A673 (cell line): ENCODE measurements around the gene UTP11. TPM values are rescaled to one million over a fixed set of nuclear protein-coding genes. Genes with fewer than 3 reads are reported as not detected.

ENCODE experiments used
- BruUV-seq: library from RNA; stranded (reverse); fragments of 400-500 nt; replicated peaks from 2 replicates; lab custom pipeline; 2021; lab: Mats Ljungman, UMichigan
- CTCF ChIA-PET: fragments of 300-600 bp; sonication (Branson Sonifier 250); formaldehyde crosslinking; loops from one replicate; lab custom pipeline; 2022; ENCODE audit warnings: antibody characterized with exemption; lab: Charles Lee
- POLR2A ChIA-PET: fragments of 300-600 bp; sonication (Branson Sonifier 250); formaldehyde crosslinking; loops from one replicate; lab custom pipeline; 2022; ENCODE audit warnings: antibody characterized with exemption; ENCODE audit not compliant: low non-redundant PET; lab: Charles Lee
- DNase-seq: peaks from one replicate; pipeline ENCODE4 v3.0.0-alpha.2; 2015; ENCODE audit warnings: low spot score
- H3K27ac ChIP-seq: fragments of 200-600 bp; sonication (generic); 2 replicates; pipeline ENCODE4 v1.5.1; 2016; ENCODE audit warnings: mixed run types, low read depth, mild to moderate bottlenecking, mixed read lengths, antibody characterized with exemption, low read length; ENCODE audit not compliant: poor library complexity, severe bottlenecking
- H3K27me3 ChIP-seq: fragments of 200-600 bp; sonication (generic); replicated peaks from 2 replicates; pipeline ENCODE4 v1.6.1; 2017; ENCODE audit warnings: mixed run types, low read depth, mild to moderate bottlenecking, mixed read lengths, antibody characterized with exemption, low read length; ENCODE audit not compliant: insufficient read depth, poor library complexity
- H3K36me3 ChIP-seq: fragments of 200-600 bp; sonication (generic); 2 replicates; pipeline ENCODE4 v1.6.1; 2016; ENCODE audit warnings: mixed run types, mild to moderate bottlenecking, mixed read lengths, antibody characterized with exemption, low read length; ENCODE audit not compliant: insufficient read depth, poor library complexity, severe bottlenecking
- H3K4me1 ChIP-seq: fragments of 200-600 bp; sonication (generic); 2 replicates; pipeline ENCODE4 v1.6.1; 2017; ENCODE audit warnings: mixed run types, mild to moderate bottlenecking, mixed read lengths, antibody characterized with exemption, low read length; ENCODE audit not compliant: insufficient read depth, poor library complexity, severe bottlenecking
- H3K4me3 ChIP-seq: fragments of 200-600 bp; sonication (generic); 2 replicates; pipeline ENCODE4 v1.5.1; 2016; ENCODE audit warnings: low read depth, mixed run types, mild to moderate bottlenecking, mixed read lengths, low read length; ENCODE audit not compliant: poor library complexity, severe bottlenecking
- H3K9me3 ChIP-seq: fragments of 200-600 bp; sonication (generic); 2 replicates; pipeline ENCODE4 v1.6.1; 2016; ENCODE audit warnings: mixed run types, low read depth, mild to moderate bottlenecking, mixed read lengths, antibody characterized with exemption, low read length; ENCODE audit not compliant: poor library complexity, severe bottlenecking
- EZH2 ChIP-seq: fragments of 200-600 bp; sonication (generic); IDR thresholded peaks from 2 replicates; pipeline ENCODE4 v1.6.1; 2017; ENCODE audit warnings: borderline replicate concordance, low read depth, mild to moderate bottlenecking, mixed read lengths, antibody characterized with exemption, low read length; ENCODE audit not compliant: poor library complexity, severe bottlenecking
- intact Hi-C: fragments of 100-400 bp; cut with micrococcal nuclease; formaldehyde crosslinking; loops from one replicate; pipeline ENCODE4 v1.10.0; 2022; ENCODE audit not compliant: unreplicated experiment
- total RNA-seq: library from RNA; stranded (reverse); gene quantifications from 2 replicates; pipeline ENCODE4 v1.2.3, GENCODE V29; 2021
- TF ChIP-seq, protein P1 (sequence below): fragments of 300-800, 200-600 bp; sonication (generic); conservative IDR thresholded peaks from 2 replicates; pipeline ENCODE4 v1.5.1; 2017; ENCODE audit warnings: low read depth, mild to moderate bottlenecking, antibody characterized with exemption, low read length, moderate library complexity, mixed read lengths

UTP11 gene
- total RNA-seq, 1 experiment from 2014 or later, result 113 TPM

GRCh38 chr1:38044221-38045215 is 32.0 kb downstream of the UTP11 start:
- Histone ChIP-seq H3K36me3 (peaks cover 45% of the 10 kb centered on the region), H3K4me1 (peaks cover 37% of the 10 kb centered on the region), H3K4me3 (peak overlapping the region; percentile 91), H3K9me3 (no peaks in the 10 kb centered on the region), H3K27me3 (no peaks in the 10 kb centered on the region), H3K27ac (peak overlapping the region; percentile 93)
- intact Hi-C loops, result loop anchor here (5.0 kb wide), 1 partner anchor 683 kb away; no protein-coding TSS in a partner anchor
- TSS peak; percentile 83 for BruUV-seq
- CTCF ChIA-PET, result no interaction called here
- peak; percentile 57 for DNase-seq
- POLR2A ChIA-PET, result interaction anchor here (0.6 kb wide), 1 partner anchor 454 kb away, joined by 3 read pairs; no protein-coding TSS in a partner anchor
- TF ChIP-seq, protein P1, sequence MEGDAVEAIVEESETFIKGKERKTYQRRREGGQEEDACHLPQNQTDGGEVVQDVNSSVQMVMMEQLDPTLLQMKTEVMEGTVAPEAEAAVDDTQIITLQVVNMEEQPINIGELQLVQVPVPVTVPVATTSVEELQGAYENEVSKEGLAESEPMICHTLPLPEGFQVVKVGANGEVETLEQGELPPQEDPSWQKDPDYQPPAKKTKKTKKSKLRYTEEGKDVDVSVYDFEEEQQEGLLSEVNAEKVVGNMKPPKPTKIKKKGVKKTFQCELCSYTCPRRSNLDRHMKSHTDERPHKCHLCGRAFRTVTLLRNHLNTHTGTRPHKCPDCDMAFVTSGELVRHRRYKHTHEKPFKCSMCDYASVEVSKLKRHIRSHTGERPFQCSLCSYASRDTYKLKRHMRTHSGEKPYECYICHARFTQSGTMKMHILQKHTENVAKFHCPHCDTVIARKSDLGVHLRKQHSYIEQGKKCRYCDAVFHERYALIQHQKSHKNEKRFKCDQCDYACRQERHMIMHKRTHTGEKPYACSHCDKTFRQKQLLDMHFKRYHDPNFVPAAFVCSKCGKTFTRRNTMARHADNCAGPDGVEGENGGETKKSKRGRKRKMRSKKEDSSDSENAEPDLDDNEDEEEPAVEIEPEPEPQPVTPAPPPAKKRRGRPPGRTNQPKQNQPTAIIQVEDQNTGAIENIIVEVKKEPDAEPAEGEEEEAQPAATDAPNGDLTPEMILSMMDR, result no peak
- TF ChIP-seq EZH2, result no peak

DNA sequence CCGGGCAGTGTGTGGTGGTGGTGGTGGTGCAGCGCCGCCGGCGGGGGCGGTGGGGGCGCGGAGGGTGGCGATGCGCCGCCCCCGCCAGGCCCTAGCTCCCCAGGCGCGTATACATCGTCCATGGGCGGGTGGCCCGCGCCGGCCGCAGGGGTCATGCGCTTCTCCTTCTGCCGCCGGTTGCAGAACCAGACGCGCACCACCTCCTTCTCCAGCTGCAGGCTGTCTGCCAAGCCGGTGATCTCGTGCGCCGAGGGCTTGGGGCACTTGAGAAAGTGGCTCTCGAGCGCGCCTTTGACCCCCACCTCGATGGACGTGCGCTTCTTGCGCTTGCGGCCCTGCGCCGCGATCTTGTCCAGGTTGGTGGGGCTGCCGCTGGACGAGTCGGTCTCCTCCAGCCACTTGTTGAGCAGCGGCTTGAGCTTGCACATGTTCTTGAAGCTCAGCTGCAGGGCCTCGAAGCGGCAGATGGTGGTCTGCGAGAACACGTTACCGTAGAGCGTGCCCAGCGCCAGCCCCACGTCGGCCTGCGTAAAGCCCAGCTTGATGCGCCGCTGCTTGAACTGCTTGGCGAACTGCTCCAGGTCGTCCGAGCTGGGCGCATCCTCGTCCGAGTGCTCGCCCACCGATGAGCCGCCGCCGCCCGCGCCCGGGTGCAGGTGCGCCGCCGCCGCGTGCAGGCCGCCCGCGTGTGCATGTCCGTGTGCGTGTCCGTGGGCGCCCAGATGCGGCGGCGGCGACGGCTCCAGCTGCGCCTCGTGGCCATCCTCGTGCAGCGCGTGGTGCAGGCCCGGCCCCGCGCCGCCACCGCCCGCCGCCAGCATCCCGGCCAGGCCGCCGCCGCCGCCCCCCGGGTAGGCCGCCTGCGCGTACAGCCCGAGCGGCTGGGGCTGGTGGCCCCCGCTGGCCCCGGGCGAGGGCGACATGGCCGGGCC is 33.1 kb downstream of the UTP11 start:
- Histone ChIP-seq H3K27ac (peak overlapping the region; percentile 93), H3K27me3 (no peaks in the 10 kb centered on the region), H3K4me1 (peaks cover 37% of the 10 kb centered on the region), H3K4me3 (peak overlapping the region; percentile 91), H3K9me3 (no peaks in the 10 kb centered on the region), H3K36me3 (peaks cover 45% of the 10 kb centered on the region)
- ChIA-PET POLR2A (interaction anchor here (0.6 to 1.1 kb wide), 2 partner anchors 68 to 453 kb away, joined by 3 read pairs; no protein-coding TSS in a partner anchor), CTCF (no interaction called here)
- TF ChIP-seq, protein P1, result no peak
- TF ChIP-seq EZH2, result no peak
- intact Hi-C loops, result loop anchor here (5.0 kb wide), 1 partner anchor 682 kb away; no protein-coding TSS in a partner anchor
- DNase-seq, result peak; percentile 87
- BruUV-seq, result no TSS peak
